ENCODE data around the gene PTPRN2.

DNA sequence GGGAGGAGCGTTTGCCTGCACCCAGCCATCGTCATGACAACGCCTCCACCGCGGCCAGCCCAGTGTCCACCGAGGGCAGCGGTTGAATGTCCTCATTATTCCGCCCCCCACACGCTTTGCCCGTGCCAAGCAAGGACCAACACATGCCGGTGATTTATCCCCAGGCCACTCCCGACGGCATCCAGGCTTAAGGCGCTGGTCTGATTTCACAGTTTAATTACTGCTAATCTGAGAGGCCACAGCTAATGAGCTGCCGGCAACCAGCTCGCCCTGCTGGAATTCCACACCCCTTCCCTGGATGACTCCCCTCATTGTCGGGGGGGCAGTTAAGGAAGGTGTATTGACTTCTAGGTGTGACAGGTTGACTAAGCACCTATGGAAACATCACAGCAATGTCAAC lies 818.5 kb downstream of the PTPRN2 start:
- TF ChIP-seq POLR2AphosphoS5 (IDR thresholded peaks at IDR 0.05; ENCODE audit: low read depth, low read length) (no peak), SIN3A (IDR thresholded peaks at IDR 0.05; ENCODE audit: borderline replicate concordance, insufficient read depth, low read depth, low read length) (no peak)
- TF ChIP-seq, protein P1, sequence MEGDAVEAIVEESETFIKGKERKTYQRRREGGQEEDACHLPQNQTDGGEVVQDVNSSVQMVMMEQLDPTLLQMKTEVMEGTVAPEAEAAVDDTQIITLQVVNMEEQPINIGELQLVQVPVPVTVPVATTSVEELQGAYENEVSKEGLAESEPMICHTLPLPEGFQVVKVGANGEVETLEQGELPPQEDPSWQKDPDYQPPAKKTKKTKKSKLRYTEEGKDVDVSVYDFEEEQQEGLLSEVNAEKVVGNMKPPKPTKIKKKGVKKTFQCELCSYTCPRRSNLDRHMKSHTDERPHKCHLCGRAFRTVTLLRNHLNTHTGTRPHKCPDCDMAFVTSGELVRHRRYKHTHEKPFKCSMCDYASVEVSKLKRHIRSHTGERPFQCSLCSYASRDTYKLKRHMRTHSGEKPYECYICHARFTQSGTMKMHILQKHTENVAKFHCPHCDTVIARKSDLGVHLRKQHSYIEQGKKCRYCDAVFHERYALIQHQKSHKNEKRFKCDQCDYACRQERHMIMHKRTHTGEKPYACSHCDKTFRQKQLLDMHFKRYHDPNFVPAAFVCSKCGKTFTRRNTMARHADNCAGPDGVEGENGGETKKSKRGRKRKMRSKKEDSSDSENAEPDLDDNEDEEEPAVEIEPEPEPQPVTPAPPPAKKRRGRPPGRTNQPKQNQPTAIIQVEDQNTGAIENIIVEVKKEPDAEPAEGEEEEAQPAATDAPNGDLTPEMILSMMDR (IDR thresholded peaks at IDR 0.05) = no peak
